Vagina (tissue), 2 donors: ENCODE measurements around the gene CDC42EP2. TPM values are rescaled to one million over a fixed set of nuclear protein-coding genes. Genes with fewer than 3 reads are reported as not detected.

ENCODE experiments used
- DNase-seq, 2 donors: peaks; one replicate each; pipeline ENCODE4 v3.0.0-alpha.2; 2017; ENCODE audit errors: extremely low spot score in 2 of 2
- H3K27ac ChIP-seq: fragments of 200-600 bp; sonication (generic); one replicate; pipeline ENCODE4 v1.5.1; 2019
- H3K27me3 ChIP-seq: fragments of 200-600 bp; sonication (generic); one replicate; pipeline ENCODE4 v1.5.1; 2019
- H3K36me3 ChIP-seq, 2 donors: fragments of 200-600 bp; sonication (generic); one replicate each; pipeline ENCODE4 v1.5.1; 2017 to 2019
- H3K4me1 ChIP-seq: fragments of 200-600 bp; sonication (generic); one replicate; pipeline ENCODE4 v1.5.1; 2019
- H3K4me3 ChIP-seq, 2 donors: fragments of 200-600 bp; sonication (generic); 1 replicate in 1 of 2; 2 replicates in 1 of 2; pipeline ENCODE4 v1.5.1; 2016 to 2019
- H3K9me3 ChIP-seq: fragments of 200-600 bp; sonication (generic); one replicate; pipeline ENCODE4 v1.5.1; 2019
- CTCF ChIP-seq, 3 experiments: fragments of 450-650 bp in 2 of 3; fragments of 200-600 bp in 1 of 3; sonication (generic) in 1 of 3; IDR thresholded peaks; one replicate each; pipeline ENCODE4 v1.5.1; 2017 to 2019; ENCODE audit warnings: antibody characterized with exemption in 3 of 3, mild to moderate bottlenecking in 2 of 3, moderate library complexity in 2 of 3
- POLR2A ChIP-seq, 2 donors: fragments of 450-650 bp; IDR thresholded peaks; one replicate each; pipeline ENCODE4 v1.6.1; 2017; ENCODE audit warnings: antibody characterized with exemption in 2 of 2, mild to moderate bottlenecking in 2 of 2, moderate library complexity in 2 of 2
- POLR2AphosphoS5 ChIP-seq, 2 donors: sonication (generic); formaldehyde crosslinking; IDR thresholded peaks; one replicate each; pipeline ENCODE4 v1.9.0; 2017; ENCODE audit warnings: antibody characterized with exemption in 2 of 2, mild to moderate bottlenecking in 2 of 2, low read depth in 1 of 2; ENCODE audit not compliant: insufficient read depth in 1 of 2
- intact Hi-C: fragments of 100-400 bp; cut with DNase I; formaldehyde crosslinking; loops from one replicate; pipeline ENCODE4 v1.15.1; 2023
- total RNA-seq: library from RNA; depleted of rRNA; stranded (reverse); fragments of >200 nt; gene quantifications from one replicate; pipeline ENCODE4 v1.2.3, GENCODE V29; 2016

The CDC42EP2 gene
- total RNA-seq, 1 donor from 2014 or later: 27.7 TPM

- no peak for TF ChIP-seq POLR2A (IDR thresholded peaks at IDR 0.05)
- no peak for TF ChIP-seq POLR2AphosphoS5 (IDR thresholded peaks at IDR 0.05; ENCODE audit: insufficient read depth in 1 of 2, low read depth in 1 of 2)
- no peak for TF ChIP-seq CTCF (IDR thresholded peaks at IDR 0.05)
- H3K4me1 ChIP-seq: peaks cover 10% of the 10 kb centered on the region
- no peaks in the 10 kb centered on the region for H3K36me3 ChIP-seq
- DNase-seq: no peak
- no peaks in the 10 kb centered on the region for H3K9me3 ChIP-seq
- H3K4me3 ChIP-seq: no peak overlapping the region
- intact Hi-C loops: no loop called here
- H3K27ac ChIP-seq: no peak overlapping the region
- H3K27me3 ChIP-seq: no peaks in the 10 kb centered on the region
Observed at GRCh38 chr11:65362320-65362931, 47.8 kb downstream of the CDC42EP2 start.

GRCh38 chr11:65362966-65363365 is 48.3 kb downstream of the CDC42EP2 start:
- H3K9me3 ChIP-seq: no peaks in the 10 kb centered on the region
- TF ChIP-seq CTCF (IDR thresholded peaks at IDR 0.05) (no peak), POLR2A (IDR thresholded peaks at IDR 0.05) (no peak), POLR2AphosphoS5 (IDR thresholded peaks at IDR 0.05; ENCODE audit: insufficient read depth in 1 of 2, low read depth in 1 of 2) (no peak)
- H3K27me3 ChIP-seq: no peaks in the 10 kb centered on the region
- intact Hi-C loops: no loop called here
- H3K4me1 ChIP-seq: peaks cover 10% of the 10 kb centered on the region
- H3K36me3 ChIP-seq: no peaks in the 10 kb centered on the region
- H3K4me3 ChIP-seq: no peak overlapping the region
- no peak overlapping the region for H3K27ac ChIP-seq
- no peak for DNase-seq

GRCh38 chr11:65363770-65364169 is 49.1 kb downstream of the CDC42EP2 start:
- H3K27ac ChIP-seq: no peak overlapping the region
- no peak for DNase-seq
- H3K36me3 ChIP-seq: no peaks in the 10 kb centered on the region
- intact Hi-C loops: no loop called here
- H3K9me3 ChIP-seq: no peaks in the 10 kb centered on the region
- no peak for TF ChIP-seq CTCF (IDR thresholded peaks at IDR 0.05)
- no peak for TF ChIP-seq POLR2AphosphoS5 (IDR thresholded peaks at IDR 0.05; ENCODE audit: insufficient read depth in 1 of 2, low read depth in 1 of 2)
- no peak for TF ChIP-seq POLR2A (IDR thresholded peaks at IDR 0.05)
- no peak overlapping the region for H3K4me3 ChIP-seq
- no peaks in the 10 kb centered on the region for H3K27me3 ChIP-seq
- peaks cover 10% of the 10 kb centered on the region for H3K4me1 ChIP-seq

- no peak overlapping the region for H3K4me3 ChIP-seq
- no peaks in the 10 kb centered on the region for H3K36me3 ChIP-seq
- H3K9me3 ChIP-seq: no peaks in the 10 kb centered on the region
- intact Hi-C loops: no loop called here
- peaks cover 10% of the 10 kb centered on the region for H3K4me1 ChIP-seq
- H3K27ac ChIP-seq: no peak overlapping the region
- H3K27me3 ChIP-seq: no peaks in the 10 kb centered on the region
- DNase-seq: no peak
- TF ChIP-seq POLR2A (IDR thresholded peaks at IDR 0.05) (no peak), POLR2AphosphoS5 (IDR thresholded peaks at IDR 0.05; ENCODE audit: insufficient read depth in 1 of 2, low read depth in 1 of 2) (peak in 1 of 2 donors; percentile 71), CTCF (IDR thresholded peaks at IDR 0.05) (peak in 2 of 3 experiments; percentile 71 to 76)
Observed at GRCh38 chr11:65366340-65366773, 51.7 kb downstream of the CDC42EP2 start.

GRCh38 chr11:65370659-65371049 is 56.0 kb downstream of the CDC42EP2 start:
- Histone ChIP-seq H3K36me3 (no peaks in the 10 kb centered on the region), H3K27ac (no peak overlapping the region), H3K4me1 (peaks cover 10% of the 10 kb centered on the region), H3K4me3 (no peak overlapping the region), H3K9me3 (no peaks in the 10 kb centered on the region), H3K27me3 (no peaks in the 10 kb centered on the region)
- intact Hi-C loops: no loop called here
- TF ChIP-seq POLR2A (IDR thresholded peaks at IDR 0.05) (no peak), CTCF (IDR thresholded peaks at IDR 0.05) (no peak), POLR2AphosphoS5 (IDR thresholded peaks at IDR 0.05; ENCODE audit: insufficient read depth in 1 of 2, low read depth in 1 of 2) (no peak)
- DNase-seq: no peak
